ENCODE results near the gene SORCS3. TPM values are rescaled to one million over a fixed set of nuclear protein-coding genes. Genes with fewer than 3 reads are reported as not detected.

The SORCS3 gene
- total and polyA plus RNA-seq, 4 donors, result 0.93 TPM; not detected in 3

DNA sequence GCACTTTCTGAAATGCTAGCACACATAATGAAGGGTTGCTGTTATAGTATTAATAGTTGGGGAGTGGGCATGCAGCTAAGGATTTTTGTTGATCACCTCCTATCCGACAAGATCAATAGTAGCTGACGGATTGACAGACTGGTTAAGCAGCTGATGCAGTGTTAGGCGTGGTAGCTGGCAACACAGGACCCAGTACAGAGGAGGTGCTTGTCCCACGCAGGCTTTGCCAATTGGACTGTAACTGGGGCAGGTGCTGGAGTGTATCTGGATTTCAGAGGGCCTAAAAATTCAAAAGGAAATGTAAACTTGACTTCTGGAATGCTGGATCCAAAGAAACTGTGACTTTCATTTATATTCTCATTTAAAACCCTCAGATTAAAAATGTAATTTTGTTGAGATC lies 340.9 kb downstream of the SORCS3 start (continued):
- TF ChIP-seq MAX (IDR thresholded peaks at IDR 0.05) (no peak), HNF4A (conservative IDR thresholded peaks at IDR 0.05) (no peak), RXRA (IDR thresholded peaks at IDR 0.05) (no peak), GABPA (IDR thresholded peaks at IDR 0.05 in 1 of 2, conservative IDR thresholded peaks at IDR 0.05 in 1 of 2) (no peak)

- Histone ChIP-seq H3K36me3 (ENCODE audit: control insufficient read depth in 4 of 4, insufficient read depth in 3 of 4, low read depth in 1 of 4, low read length in 3 of 4) (no peaks in the 10 kb centered on the region), H3K4me3 (ENCODE audit: low read depth in 1 of 3, low read length in 3 of 3) (no peak overlapping the region), H3K27me3 (ENCODE audit: control insufficient read depth in 4 of 4, insufficient read depth in 4 of 4, low read length in 3 of 4) (peaks cover 0 to 4% (median 0%) of the 10 kb centered on the region in 4 donors), H3K27ac (ENCODE audit: low read depth in 1 of 2, low read length in 2 of 2) (no peak overlapping the region), H3K9ac (ENCODE audit: low read depth in 1 of 2, low read length in 2 of 2) (no peak overlapping the region), H3K4me1 (ENCODE audit: control insufficient read depth in 4 of 4, insufficient read depth in 4 of 4, low read length in 3 of 4) (no peaks in the 10 kb centered on the region), H3K9me3 (ENCODE audit: control insufficient read depth in 4 of 4, low read length in 3 of 4) (no peaks in the 10 kb centered on the region)
- no peak for DNase-seq (ENCODE audit: low spot score)
- TF ChIP-seq FOXA2 (IDR thresholded peaks at IDR 0.05) (no peak), CTCF (IDR thresholded peaks at IDR 0.05; ENCODE audit: low read depth, low read length, missing input control) (no peak), MAX (IDR thresholded peaks at IDR 0.05) (no peak), YY1 (IDR thresholded peaks at IDR 0.05) (no peak), RXRA (IDR thresholded peaks at IDR 0.05) (no peak), NR2F2 (IDR thresholded peaks at IDR 0.05) (no peak), FOXA1 (IDR thresholded peaks at IDR 0.05) (no peak), RAD21 (IDR thresholded peaks at IDR 0.05) (no peak), ZBTB33 (IDR thresholded peaks at IDR 0.05) (no peak), JUND (IDR thresholded peaks at IDR 0.05) (no peak), HNF4G (IDR thresholded peaks at IDR 0.05) (no peak)
- TF ChIP-seq, protein P1, sequence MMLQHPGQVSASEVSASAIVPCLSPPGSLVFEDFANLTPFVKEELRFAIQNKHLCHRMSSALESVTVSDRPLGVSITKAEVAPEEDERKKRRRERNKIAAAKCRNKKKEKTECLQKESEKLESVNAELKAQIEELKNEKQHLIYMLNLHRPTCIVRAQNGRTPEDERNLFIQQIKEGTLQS (IDR thresholded peaks at IDR 0.05), result no peak
- WGBS, result 73% methylated on average over 1 of the region's 1 CpG
Measured at GRCh38 chr10:104988686-104989085, 347.6 kb downstream of the SORCS3 start.

- no peak overlapping the region for H3K9ac ChIP-seq (ENCODE audit: low read depth in 1 of 2, low read length in 2 of 2)
- H3K4me3 ChIP-seq (ENCODE audit: low read depth in 1 of 3, low read length in 3 of 3), result no peak overlapping the region
- no peaks in the 10 kb centered on the region for H3K36me3 ChIP-seq (ENCODE audit: control insufficient read depth in 4 of 4, insufficient read depth in 3 of 4, low read depth in 1 of 4, low read length in 3 of 4)
- H3K4me1 ChIP-seq (ENCODE audit: control insufficient read depth in 4 of 4, insufficient read depth in 4 of 4, low read length in 3 of 4), result no peaks in the 10 kb centered on the region
- H3K27me3 ChIP-seq (ENCODE audit: control insufficient read depth in 4 of 4, insufficient read depth in 4 of 4, low read length in 3 of 4), result peaks cover 0 to 4% (median 0%) of the 10 kb centered on the region in 4 donors
- no peak for DNase-seq (ENCODE audit: low spot score)
- TF ChIP-seq MAX (IDR thresholded peaks at IDR 0.05) (no peak), TAF1 (conservative IDR thresholded peaks at IDR 0.05) (no peak), JUND (IDR thresholded peaks at IDR 0.05) (no peak), RXRA (IDR thresholded peaks at IDR 0.05) (no peak), HNF4G (IDR thresholded peaks at IDR 0.05) (no peak), FOXA1 (IDR thresholded peaks at IDR 0.05) (no peak), ZBTB33 (IDR thresholded peaks at IDR 0.05) (no peak), YY1 (IDR thresholded peaks at IDR 0.05) (no peak), RAD21 (IDR thresholded peaks at IDR 0.05) (no peak), FOXA2 (IDR thresholded peaks at IDR 0.05) (no peak), NR2F2 (IDR thresholded peaks at IDR 0.05) (no peak), GABPA (IDR thresholded peaks at IDR 0.05 in 1 of 2, conservative IDR thresholded peaks at IDR 0.05 in 1 of 2) (no peak), EGR1 (IDR thresholded peaks at IDR 0.05; ENCODE audit: low read depth in 2 of 2) (no peak), SP1 (IDR thresholded peaks at IDR 0.05) (no peak)
- TF ChIP-seq, protein P2, sequence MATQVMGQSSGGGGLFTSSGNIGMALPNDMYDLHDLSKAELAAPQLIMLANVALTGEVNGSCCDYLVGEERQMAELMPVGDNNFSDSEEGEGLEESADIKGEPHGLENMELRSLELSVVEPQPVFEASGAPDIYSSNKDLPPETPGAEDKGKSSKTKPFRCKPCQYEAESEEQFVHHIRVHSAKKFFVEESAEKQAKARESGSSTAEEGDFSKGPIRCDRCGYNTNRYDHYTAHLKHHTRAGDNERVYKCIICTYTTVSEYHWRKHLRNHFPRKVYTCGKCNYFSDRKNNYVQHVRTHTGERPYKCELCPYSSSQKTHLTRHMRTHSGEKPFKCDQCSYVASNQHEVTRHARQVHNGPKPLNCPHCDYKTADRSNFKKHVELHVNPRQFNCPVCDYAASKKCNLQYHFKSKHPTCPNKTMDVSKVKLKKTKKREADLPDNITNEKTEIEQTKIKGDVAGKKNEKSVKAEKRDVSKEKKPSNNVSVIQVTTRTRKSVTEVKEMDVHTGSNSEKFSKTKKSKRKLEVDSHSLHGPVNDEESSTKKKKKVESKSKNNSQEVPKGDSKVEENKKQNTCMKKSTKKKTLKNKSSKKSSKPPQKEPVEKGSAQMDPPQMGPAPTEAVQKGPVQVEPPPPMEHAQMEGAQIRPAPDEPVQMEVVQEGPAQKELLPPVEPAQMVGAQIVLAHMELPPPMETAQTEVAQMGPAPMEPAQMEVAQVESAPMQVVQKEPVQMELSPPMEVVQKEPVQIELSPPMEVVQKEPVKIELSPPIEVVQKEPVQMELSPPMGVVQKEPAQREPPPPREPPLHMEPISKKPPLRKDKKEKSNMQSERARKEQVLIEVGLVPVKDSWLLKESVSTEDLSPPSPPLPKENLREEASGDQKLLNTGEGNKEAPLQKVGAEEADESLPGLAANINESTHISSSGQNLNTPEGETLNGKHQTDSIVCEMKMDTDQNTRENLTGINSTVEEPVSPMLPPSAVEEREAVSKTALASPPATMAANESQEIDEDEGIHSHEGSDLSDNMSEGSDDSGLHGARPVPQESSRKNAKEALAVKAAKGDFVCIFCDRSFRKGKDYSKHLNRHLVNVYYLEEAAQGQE (IDR thresholded peaks at IDR 0.05), result no peak
- TF ChIP-seq, protein P1 (IDR thresholded peaks at IDR 0.05), result no peak
- H3K27ac ChIP-seq (ENCODE audit: low read depth in 1 of 2, low read length in 2 of 2), result no peak overlapping the region
- H3K9me3 ChIP-seq (ENCODE audit: control insufficient read depth in 4 of 4, low read length in 3 of 4), result no peaks in the 10 kb centered on the region
Measured at GRCh38 chr10:104989880-104990279, 348.8 kb downstream of the SORCS3 start.
